HG02763 (cell line): ENCODE measurements around the gene C13orf46.

ENCODE experiments used
- ATAC-seq: cut with Tn5 transposase; IDR thresholded peaks from one replicate; pipeline ENCODE4 v1.9.1; 2021; ENCODE audit warnings: mild to moderate bottlenecking, moderate library complexity; ENCODE audit not compliant: unreplicated experiment

C13orf46 gene

DNA sequence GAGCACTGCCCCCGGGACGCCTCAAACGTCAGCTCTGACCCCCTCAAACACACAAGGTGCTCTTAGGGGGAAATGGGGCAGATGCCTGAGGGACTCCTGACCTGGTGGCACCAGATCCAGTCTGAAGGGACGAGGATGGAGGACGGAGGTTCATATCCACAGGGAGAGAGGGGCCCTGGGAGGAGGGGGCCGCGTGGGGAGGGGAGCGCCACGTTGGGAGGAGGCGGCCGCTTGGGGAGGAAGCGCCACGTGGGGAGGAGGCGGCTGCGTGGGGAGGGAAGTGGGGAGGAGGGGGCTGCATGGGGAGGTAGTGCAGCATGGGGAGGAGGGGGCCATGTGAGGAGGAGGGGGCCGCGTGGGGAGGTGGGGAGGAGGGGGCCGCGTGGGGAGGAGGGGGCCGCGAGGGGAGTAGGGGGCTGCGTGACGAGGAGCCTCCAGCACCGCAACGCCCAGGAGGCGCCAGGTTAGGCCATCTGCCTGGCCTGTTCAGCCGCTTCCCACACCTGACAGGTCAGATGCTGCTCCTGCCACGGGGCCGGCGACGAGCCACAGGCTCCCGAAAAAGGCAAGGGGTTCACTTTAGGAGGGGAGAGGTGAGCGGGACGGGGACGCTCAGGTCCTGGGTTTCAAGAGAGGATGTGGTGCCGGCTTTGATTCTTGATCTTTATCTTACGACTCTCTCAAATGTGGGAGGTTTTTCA lies 36.7 kb upstream of the C13orf46 start:
- no peak for ATAC-seq

GRCh38 chr13:114009590-114010400 lies 35.9 kb upstream of the C13orf46 start:
- ATAC-seq: no peak

DNA sequence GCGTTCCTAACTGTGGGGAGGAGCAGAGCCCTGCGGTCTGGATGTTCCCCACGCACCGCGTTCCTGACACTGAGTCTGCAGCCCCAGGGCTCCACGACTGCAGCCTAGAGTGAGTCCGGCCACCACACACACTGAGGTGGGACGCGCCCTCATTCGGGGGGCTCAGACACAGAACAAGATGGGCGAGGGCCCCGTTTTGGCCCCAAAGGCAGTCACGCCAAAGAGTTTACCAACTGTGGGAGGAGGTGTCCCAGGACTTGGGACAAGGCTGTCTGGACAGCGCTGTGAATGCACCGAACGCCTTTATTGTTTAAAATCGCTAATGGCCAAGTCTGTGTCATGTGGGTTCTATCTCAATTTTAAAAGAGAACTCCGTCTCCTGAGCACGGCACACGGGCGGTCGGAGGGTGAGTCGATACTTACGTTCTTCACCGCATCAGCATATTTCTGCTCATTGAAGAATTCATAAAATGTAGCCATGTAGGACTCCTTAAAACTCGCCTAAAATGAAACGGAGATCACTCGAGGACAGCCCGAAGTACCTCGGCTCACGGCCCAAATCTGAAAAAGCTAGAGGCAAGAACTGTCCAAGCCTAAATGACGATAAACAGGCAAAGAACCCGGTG lies 35.2 kb upstream of the C13orf46 start:
- no peak for ATAC-seq

- ATAC-seq: no peak
These were observed 33.7 kb upstream of the C13orf46 start for GRCh38 chr13:114007566-114007965.

DNA sequence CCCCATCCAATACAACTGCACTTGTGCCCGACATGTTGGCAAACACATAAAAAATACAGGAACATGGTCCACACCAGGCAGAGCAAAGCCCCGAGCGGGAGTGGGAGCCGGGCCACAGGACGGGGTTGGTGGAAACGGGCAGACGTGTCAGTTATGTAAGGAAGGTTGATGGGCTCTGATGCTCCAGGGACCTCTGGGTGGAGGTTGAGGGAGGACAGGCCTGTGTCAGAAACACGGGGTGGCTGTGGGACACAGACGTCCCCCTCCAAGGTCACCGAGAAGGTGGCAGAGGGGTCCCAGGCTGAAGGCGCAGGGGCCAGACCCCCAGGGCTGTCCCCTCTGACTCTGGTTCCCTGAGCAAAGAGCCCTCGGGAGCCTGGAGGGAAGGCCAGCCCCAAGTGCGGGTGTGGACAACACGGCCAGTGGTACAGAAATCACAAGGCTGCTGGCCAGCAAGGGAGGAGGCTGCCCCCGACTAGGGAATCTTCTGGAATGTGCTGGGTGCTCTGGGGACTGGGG lies 31.4 kb upstream of the C13orf46 start:
- ATAC-seq: no peak

DNA sequence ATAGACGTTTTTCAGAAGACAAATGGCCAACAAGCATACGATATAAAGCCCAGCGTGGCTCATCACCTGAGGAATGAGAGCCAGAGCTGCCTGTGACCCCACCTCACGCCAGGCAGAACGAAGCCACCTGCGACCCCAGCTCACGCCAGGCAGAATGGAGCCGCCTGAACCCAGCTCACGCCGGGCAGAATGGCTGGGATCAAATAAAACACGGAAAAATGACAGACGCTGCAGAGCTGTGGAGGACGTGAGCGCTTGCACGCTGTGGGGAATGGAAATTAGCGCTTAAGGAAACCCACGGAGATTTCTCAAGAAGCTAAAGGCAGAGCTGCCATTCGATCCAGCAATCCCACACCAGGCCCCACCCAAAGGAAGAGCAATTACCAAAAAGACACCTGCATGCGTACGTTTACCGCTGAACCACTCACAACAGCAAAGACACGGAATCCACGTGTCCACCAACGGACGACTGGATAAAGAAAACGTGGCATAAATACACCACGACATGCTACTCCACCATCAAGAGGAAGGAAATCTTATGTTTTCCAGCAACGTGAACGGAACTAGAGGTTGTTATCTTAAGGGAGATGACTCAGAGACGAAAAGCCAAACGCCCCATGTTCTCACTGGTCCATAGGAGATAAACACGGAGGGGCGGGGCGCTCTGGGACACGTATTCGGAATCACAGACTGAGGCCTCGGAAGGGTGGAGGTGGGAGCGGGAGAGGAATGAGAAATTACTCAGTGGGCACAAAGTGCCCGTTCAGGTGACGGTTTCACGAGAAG lies 30.7 kb upstream of the C13orf46 start:
- no peak for ATAC-seq

GRCh38 chr13:114002771-114003321 lies 29.0 kb upstream of the C13orf46 start:
- no peak for ATAC-seq

DNA sequence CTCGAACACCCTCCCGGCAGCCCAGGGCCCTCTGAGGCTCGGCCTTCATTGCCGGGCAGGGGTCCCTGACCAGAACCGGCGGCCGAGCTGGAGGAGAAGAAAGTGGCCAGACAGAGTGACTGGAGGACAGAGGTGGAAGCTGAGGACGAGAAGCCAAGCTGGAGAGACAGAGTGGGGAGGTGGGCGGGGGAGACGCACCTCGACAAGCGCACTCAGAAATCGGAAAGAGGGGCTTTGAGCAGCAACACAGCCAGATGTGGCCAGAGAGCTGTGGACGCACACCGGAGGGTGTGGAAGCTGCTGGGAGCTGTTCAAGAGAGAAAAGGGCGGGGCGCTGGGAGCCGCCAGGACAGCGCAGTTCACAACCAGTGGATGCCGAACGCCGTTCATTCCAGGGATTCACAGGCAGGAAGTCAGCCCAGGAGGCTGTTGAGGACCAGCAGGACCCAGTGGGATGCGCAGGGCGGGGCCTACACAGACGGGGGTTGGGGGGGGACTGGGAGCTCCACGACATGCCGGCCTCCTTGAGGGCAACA lies 28.2 kb upstream of the C13orf46 start:
- no peak for ATAC-seq

GRCh38 chr13:114001331-114002008 lies 27.6 kb upstream of the C13orf46 start:
- ATAC-seq: no peak

DNA sequence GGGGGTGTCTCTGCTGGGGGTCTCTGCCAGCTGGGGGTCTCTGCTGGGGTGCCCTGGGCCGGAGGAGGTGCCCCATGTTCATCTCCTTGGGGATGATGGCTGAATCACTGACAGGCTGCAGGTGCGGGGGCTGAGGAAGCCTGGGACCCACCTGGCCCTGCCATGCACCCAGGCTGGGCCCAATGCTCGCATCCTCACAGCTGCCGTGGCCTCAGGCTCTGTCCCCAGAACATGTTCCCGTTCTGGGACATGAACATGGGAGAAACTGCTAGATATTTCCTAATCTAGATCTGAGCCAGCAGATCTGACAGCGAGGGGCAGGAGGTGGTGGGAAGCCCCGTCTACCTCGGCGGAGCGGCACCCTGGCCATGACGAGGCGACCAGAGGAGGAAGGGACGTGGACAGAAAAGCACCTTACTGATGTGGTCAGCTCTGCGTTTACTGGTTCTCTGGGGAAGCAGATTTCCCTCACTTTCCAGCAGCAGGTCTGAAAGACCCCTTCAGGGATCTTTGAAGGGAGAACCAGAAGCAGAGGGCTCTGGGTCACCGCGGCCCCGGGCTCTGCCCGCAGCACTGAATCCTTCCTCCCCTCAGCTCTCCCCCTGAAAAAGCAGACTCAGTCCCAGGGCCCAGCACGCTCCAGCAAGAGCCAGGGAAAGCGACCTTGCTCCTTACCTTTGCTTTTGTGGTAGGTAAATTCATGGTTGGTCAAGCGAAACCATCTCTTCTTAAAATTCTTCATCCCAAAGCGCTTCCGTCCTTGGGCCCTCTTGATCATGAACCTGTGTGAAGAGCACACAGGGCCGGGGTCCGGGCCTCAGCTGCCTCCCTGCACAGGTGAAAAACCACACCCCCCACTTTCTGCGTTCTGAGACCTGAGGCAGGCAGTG lies 26.5 kb upstream of the C13orf46 start:
- no peak for ATAC-seq

DNA sequence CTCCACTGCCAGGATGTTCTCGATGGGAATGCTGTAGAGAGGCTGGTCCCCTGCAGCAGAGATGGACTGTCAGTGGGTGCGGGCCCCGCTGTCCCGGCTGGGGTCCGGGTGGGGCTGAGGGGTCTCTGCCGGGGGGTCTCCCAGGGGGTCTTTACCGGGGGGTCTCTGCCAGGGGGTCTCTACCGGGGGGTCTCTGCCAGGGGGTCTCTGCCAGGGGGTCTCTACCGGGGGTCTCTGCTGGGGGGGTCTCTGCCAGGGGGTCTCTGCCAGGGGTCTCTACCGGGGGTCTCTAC lies 25.7 kb upstream of the C13orf46 start:
- no peak for ATAC-seq

- ATAC-seq: no peak
These were observed 25.1 kb upstream of the C13orf46 start for GRCh38 chr13:113998781-113999617.

DNA sequence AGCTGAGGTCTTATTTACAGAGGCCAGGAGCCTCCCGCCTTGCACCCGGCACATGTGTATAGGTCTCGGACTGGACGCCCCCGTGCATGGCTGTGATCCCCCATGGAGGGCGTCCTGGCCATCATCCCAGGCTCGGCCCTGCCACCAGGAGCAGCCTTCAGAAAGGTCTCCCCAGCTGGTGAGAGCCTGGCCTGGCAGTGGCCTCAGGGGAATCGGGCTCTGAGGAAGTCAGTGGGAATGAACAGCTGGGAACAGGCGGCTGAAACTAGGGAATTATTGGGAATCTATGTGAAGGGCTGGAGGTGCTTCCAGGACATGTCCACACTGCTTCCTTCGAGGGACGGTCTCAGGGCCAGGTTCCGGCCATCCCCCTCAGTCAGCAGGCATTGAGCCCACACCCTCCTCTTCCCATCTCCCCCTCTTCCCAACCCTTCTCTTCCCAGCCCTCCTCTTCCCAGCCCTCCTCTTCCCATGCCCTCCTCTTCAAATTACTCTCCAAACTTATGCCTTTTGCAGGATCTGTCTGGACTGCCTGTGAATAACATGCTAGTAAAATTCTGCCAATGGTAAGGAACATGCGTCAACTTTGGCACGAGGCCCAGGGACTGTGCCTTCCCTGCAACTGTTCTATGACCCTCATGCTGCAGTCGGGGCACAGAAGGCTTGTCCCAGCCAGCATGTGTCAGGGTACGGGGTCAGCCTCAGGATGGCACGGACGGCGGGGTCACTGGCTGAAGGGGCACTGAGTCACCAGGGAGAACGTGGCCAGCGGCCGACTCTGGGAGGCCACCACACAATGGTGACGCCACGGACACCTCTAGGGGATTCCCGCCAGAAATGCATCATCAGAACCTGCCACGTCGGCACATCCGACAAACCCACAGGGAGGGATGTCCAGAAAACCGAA lies 24.2 kb upstream of the C13orf46 start:
- no peak for ATAC-seq

- no peak for ATAC-seq
These were observed 23.3 kb upstream of the C13orf46 start for GRCh38 chr13:113996912-113997745.

GRCh38 chr13:113996081-113996911 lies 22.4 kb upstream of the C13orf46 start:
- ATAC-seq: no peak
